HL-60 (cell line): ENCODE results near the gene TRIM32.

Experiments
- DNase-seq, 2 experiments: peaks; one replicate each; pipeline ENCODE4 v3.0.0-alpha.2; 2010 to 2020; ENCODE audit warnings: low read depth in 1 of 2, low spot score in 1 of 2
- H3K27ac ChIP-seq: fragments of 250-450 bp; sonication (Bioruptor Pico); replicated peaks from 2 replicates; pipeline ENCODE4 v1.5.1; 2020; ENCODE audit warnings: mild to moderate bottlenecking, moderate library complexity
- H3K27me3 ChIP-seq: fragments of 250-450 bp; sonication (Bioruptor Pico); 2 replicates; pipeline ENCODE4 v1.5.1; 2021; ENCODE audit warnings: mild to moderate bottlenecking, moderate library complexity; ENCODE audit not compliant: insufficient read depth, poor library complexity, severe bottlenecking
- H3K4me3 ChIP-seq: replicated peaks from 2 replicates; pipeline ENCODE4 v1.5.1; 2011; ENCODE audit warnings: mild to moderate bottlenecking, control low read depth, low read length; ENCODE audit not compliant: insufficient read depth
- GABPA ChIP-seq: IDR thresholded peaks from 2 replicates; pipeline ENCODE4 v1.6.1; 2012; ENCODE audit warnings: low read depth
- POLR2AphosphoS5 ChIP-seq: IDR thresholded peaks from 2 replicates; pipeline ENCODE4 v1.6.1; 2012; ENCODE audit warnings: low read depth
- SPI1 ChIP-seq: IDR thresholded peaks from 2 replicates; pipeline ENCODE4 v1.6.1; 2012; ENCODE audit warnings: low read depth, mild to moderate bottlenecking, borderline replicate concordance
- TF ChIP-seq, protein P1 (sequence below): IDR thresholded peaks from one replicate; pipeline ENCODE4 v1.5.1; 2011; ENCODE audit warnings: low read length, control low read depth, inconsistent platforms; ENCODE audit not compliant: insufficient read depth
- TF ChIP-seq, protein P2 (sequence below): IDR thresholded peaks from 2 replicates; pipeline ENCODE4 v1.6.1; 2012; ENCODE audit warnings: low read depth; ENCODE audit not compliant: insufficient replicate concordance

Gene TRIM32

DNA sequence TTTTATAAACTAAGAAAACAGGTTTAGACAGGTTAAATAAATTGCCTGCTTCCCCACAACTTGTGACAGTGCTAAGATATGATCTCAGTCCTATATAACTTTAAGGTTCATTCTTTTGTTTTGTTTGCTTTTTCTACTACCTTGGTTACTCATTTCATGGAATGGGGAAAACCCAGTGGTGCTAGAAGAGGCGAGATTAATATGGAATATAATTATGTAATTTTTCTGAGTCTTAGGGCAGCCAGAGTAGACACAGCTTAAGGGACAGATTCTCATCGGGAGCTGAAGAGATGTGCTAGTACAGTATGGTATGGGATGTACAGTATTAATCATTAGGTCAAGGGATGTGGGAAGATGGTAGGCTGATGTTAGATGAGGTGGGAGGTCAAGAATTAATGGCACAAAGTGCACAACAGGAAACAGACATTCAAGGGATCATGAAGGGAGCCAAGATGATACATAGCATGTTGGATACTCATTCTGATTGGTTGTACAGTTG is 6.2 kb downstream of the TRIM32 start:
- Histone ChIP-seq H3K4me3 (no peak overlapping the region), H3K27ac (no peak overlapping the region), H3K27me3 (peaks cover 2% of the 10 kb centered on the region)
- TF ChIP-seq GABPA: no peak
- no peak for TF ChIP-seq SPI1
- TF ChIP-seq, protein P1, sequence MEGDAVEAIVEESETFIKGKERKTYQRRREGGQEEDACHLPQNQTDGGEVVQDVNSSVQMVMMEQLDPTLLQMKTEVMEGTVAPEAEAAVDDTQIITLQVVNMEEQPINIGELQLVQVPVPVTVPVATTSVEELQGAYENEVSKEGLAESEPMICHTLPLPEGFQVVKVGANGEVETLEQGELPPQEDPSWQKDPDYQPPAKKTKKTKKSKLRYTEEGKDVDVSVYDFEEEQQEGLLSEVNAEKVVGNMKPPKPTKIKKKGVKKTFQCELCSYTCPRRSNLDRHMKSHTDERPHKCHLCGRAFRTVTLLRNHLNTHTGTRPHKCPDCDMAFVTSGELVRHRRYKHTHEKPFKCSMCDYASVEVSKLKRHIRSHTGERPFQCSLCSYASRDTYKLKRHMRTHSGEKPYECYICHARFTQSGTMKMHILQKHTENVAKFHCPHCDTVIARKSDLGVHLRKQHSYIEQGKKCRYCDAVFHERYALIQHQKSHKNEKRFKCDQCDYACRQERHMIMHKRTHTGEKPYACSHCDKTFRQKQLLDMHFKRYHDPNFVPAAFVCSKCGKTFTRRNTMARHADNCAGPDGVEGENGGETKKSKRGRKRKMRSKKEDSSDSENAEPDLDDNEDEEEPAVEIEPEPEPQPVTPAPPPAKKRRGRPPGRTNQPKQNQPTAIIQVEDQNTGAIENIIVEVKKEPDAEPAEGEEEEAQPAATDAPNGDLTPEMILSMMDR: no peak
- TF ChIP-seq POLR2AphosphoS5: no peak
- TF ChIP-seq, protein P2, sequence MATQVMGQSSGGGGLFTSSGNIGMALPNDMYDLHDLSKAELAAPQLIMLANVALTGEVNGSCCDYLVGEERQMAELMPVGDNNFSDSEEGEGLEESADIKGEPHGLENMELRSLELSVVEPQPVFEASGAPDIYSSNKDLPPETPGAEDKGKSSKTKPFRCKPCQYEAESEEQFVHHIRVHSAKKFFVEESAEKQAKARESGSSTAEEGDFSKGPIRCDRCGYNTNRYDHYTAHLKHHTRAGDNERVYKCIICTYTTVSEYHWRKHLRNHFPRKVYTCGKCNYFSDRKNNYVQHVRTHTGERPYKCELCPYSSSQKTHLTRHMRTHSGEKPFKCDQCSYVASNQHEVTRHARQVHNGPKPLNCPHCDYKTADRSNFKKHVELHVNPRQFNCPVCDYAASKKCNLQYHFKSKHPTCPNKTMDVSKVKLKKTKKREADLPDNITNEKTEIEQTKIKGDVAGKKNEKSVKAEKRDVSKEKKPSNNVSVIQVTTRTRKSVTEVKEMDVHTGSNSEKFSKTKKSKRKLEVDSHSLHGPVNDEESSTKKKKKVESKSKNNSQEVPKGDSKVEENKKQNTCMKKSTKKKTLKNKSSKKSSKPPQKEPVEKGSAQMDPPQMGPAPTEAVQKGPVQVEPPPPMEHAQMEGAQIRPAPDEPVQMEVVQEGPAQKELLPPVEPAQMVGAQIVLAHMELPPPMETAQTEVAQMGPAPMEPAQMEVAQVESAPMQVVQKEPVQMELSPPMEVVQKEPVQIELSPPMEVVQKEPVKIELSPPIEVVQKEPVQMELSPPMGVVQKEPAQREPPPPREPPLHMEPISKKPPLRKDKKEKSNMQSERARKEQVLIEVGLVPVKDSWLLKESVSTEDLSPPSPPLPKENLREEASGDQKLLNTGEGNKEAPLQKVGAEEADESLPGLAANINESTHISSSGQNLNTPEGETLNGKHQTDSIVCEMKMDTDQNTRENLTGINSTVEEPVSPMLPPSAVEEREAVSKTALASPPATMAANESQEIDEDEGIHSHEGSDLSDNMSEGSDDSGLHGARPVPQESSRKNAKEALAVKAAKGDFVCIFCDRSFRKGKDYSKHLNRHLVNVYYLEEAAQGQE: no peak
- DNase-seq: no peak

DNA sequence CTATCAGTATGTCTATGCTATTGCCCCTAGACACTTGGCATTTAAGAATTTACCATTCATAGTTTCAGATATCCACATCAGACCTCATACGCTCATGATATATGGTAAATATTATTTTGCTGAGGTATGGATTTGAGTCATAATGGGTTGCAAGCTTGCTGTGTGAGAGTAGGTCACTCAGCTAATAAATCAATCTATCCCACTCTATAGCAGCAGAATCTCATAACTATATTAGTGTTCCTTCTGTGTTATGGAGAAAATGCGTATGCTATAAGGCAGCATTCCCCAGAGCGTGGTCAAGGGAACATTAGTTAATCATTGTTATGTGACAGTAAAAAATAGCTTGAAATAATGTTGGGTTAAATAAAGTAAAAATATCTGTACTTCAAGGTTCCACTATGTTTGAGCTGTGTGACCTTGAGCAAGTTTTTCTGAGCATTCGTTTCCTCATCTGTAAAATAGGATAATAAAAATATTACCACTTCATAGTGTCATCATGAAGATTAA is 7.7 kb downstream of the TRIM32 start:
- TF ChIP-seq, protein P2: no peak
- TF ChIP-seq GABPA: no peak
- TF ChIP-seq POLR2AphosphoS5: no peak
- TF ChIP-seq SPI1: no peak
- TF ChIP-seq, protein P1: no peak
- no peak overlapping the region for H3K4me3 ChIP-seq
- H3K27me3 ChIP-seq: no peaks in the 10 kb centered on the region
- H3K27ac ChIP-seq: no peak overlapping the region
- DNase-seq: no peak

GRCh38 chr9:116695438-116695837 is 8.3 kb downstream of the TRIM32 start:
- no peak overlapping the region for H3K4me3 ChIP-seq
- TF ChIP-seq POLR2AphosphoS5 (no peak), GABPA (no peak), SPI1 (no peak)
- TF ChIP-seq, protein P1: no peak
- TF ChIP-seq, protein P2: no peak
- DNase-seq: no peak
- no peaks in the 10 kb centered on the region for H3K27me3 ChIP-seq
- H3K27ac ChIP-seq: no peak overlapping the region
